K562 (cell line): ENCODE data around the gene RTBDN. TPM values are rescaled to one million over a fixed set of nuclear protein-coding genes. Genes with fewer than 3 reads are reported as not detected.
A peak's percentile ranks its signal among the peaks of the same experiment; 100 is the strongest.

Experiments
- C11orf30 ChIP-seq: fragments of 450-650 bp; IDR thresholded peaks from 2 replicates; pipeline ENCODE4 v1.6.1; 2016; ENCODE audit warnings: low read depth, mild to moderate bottlenecking
- CBX8 ChIP-seq: fragments of 200-600 bp; sonication (generic); IDR thresholded peaks from 2 replicates; pipeline ENCODE4 v1.6.1; 2012; ENCODE audit warnings: borderline replicate concordance, mixed run types, low read depth, mild to moderate bottlenecking, moderate library complexity, mixed read lengths, low read length, control low read depth, inconsistent platforms; ENCODE audit not compliant: poor library complexity, severe bottlenecking; ENCODE audit errors: extremely low read depth
- DMBX1 ChIP-seq: fragments of 250-450 bp; sonication (Bioruptor Pico); IDR thresholded peaks from 2 replicates; pipeline ENCODE4 v1.8.0; 2022; ENCODE audit warnings: inconsistent platforms, mild to moderate bottlenecking, moderate library complexity, borderline replicate concordance
- ELK3 ChIP-seq: fragments of 450-650 bp; formaldehyde crosslinking; IDR thresholded peaks from 2 replicates; pipeline ENCODE4 v1.4.0; 2020; ENCODE audit warnings: mild to moderate bottlenecking
- FOXK2 ChIP-seq, 2 experiments: fragments of 450-650 bp; IDR thresholded peaks in 1 of 2; conservative IDR thresholded peaks in 1 of 2; 2 replicates each; pipeline ENCODE4 v1.6.1; 2016; ENCODE audit warnings: low read depth in 2 of 2, mild to moderate bottlenecking in 1 of 2
- HCFC1 ChIP-seq: IDR thresholded peaks from 2 replicates; pipeline ENCODE4 v1.6.1; 2012; ENCODE audit warnings: low read depth, low read length, improper control_type of control experiment
- HMG20A ChIP-seq: fragments of 450-650 bp; formaldehyde crosslinking; conservative IDR thresholded peaks from 2 replicates; pipeline ENCODE4 v1.4.0; 2020; ENCODE audit warnings: mild to moderate bottlenecking, mixed read lengths
- LARP7 ChIP-seq: fragments of 450-650 bp; IDR thresholded peaks from 2 replicates; pipeline ENCODE4 v1.6.1; 2016
- MCM3 ChIP-seq: fragments of 450-650 bp; IDR thresholded peaks from 2 replicates; pipeline ENCODE4 v1.6.1; 2016
- MCM5 ChIP-seq: fragments of 450-650 bp; IDR thresholded peaks from 2 replicates; pipeline ENCODE4 v1.6.1; 2016; ENCODE audit warnings: low read depth
- NFIX ChIP-seq: fragments of 250-450 bp; sonication (Bioruptor Pico); IDR thresholded peaks from 2 replicates; pipeline ENCODE4 v1.4.0; 2020; ENCODE audit warnings: low read depth, mild to moderate bottlenecking, moderate library complexity
- RBFOX2 ChIP-seq: fragments of 200-400 bp; formaldehyde crosslinking; IDR thresholded peaks from 2 replicates; pipeline ENCODE4 v1.6.1; 2017; ENCODE audit warnings: low read depth, mild to moderate bottlenecking, low read length, moderate library complexity
- SAP30 ChIP-seq: fragments of 200-600 bp; sonication (generic); IDR thresholded peaks from 2 replicates; pipeline ENCODE4 v1.6.1; 2012; ENCODE audit warnings: borderline replicate concordance, low read depth, mild to moderate bottlenecking, moderate library complexity, low read length, control low read depth, inconsistent platforms; ENCODE audit not compliant: insufficient read depth, poor library complexity, severe bottlenecking
- SIX5 ChIP-seq, 2 experiments: IDR thresholded peaks; 2 replicates each; pipeline ENCODE4 v1.6.1; 2011; ENCODE audit warnings: low read length in 2 of 2, borderline replicate concordance in 1 of 2, low read depth in 1 of 2, mild to moderate bottlenecking in 1 of 2, moderate library complexity in 1 of 2; ENCODE audit not compliant: insufficient read depth in 1 of 2
- SP2 ChIP-seq: IDR thresholded peaks from 2 replicates; pipeline ENCODE4 v1.6.1; 2011; ENCODE audit warnings: mild to moderate bottlenecking, low read depth, low read length, moderate library complexity; ENCODE audit not compliant: poor library complexity, severe bottlenecking; ENCODE audit errors: extremely low read depth
- ZKSCAN1 ChIP-seq: fragments of 150-350 bp; IDR thresholded peaks from 2 replicates; pipeline ENCODE4 v1.6.1; 2016; ENCODE audit warnings: low read depth, low read length
- ZNF766 ChIP-seq: fragments of 200-800 bp; sonication (Bioruptor generic); conservative IDR thresholded peaks from 2 replicates; pipeline ENCODE4 v1.6.1; 2016; ENCODE audit warnings: missing genetic modification characterization, missing compliant biosample characterization
- ZNF830 ChIP-seq: fragments of 250-450 bp; sonication (Bioruptor Pico); IDR thresholded peaks from 2 replicates; pipeline ENCODE4 v1.5.0; 2021; ENCODE audit warnings: mild to moderate bottlenecking
- polyA plus RNA-seq, 8 experiments: library from polyadenylated mRNA; depleted of rRNA in 4 of 8; stranded (reverse) in 5 of 8; unstranded in 3 of 8; fragments of >200 nt; fragmentation: Nextera tagmentation in 2 of 8; fragmentation: Illumina TruSeq in 1 of 8; extraction: Ambion mirVana in 2 of 8; extraction: Trizol in 1 of 8; gene quantifications; 2 replicates each; pipeline versions ENCODE4 v1.2.1 to v1.2.3, GENCODE V29; 2011 to 2014; ENCODE audit warnings: inconsistent platforms in 1 of 8, missing spikeins in 1 of 8
- total RNA-seq, 7 experiments: library from RNA; depleted of rRNA in 6 of 7; stranded (reverse); fragments of >200 nt in 6 of 7; fragmentation: Illumina TruSeq in 2 of 7; extraction: Trizol in 2 of 7; gene quantifications; 2 replicates each; pipeline versions ENCODE4 v1.2.1 to v1.2.3, GENCODE V29; 2011 to 2021; ENCODE audit warnings: low replicate concordance in 1 of 7
- TF ChIP-seq, protein P1 (sequence below), 3 experiments: fragments of 200-800 bp in 1 of 3; fragments of 250-450 bp in 1 of 3; fragments of 450-650 bp in 1 of 3; sonication (Bioruptor Pico) in 1 of 3; sonication (Bioruptor generic) in 1 of 3; formaldehyde crosslinking in 1 of 3; IDR thresholded peaks; 2 replicates each; pipeline versions ENCODE4 v1.6.1 to v1.8.0; 2016 to 2022; ENCODE audit warnings: mild to moderate bottlenecking in 2 of 3, missing genetic modification characterization in 2 of 3, missing compliant biosample characterization in 1 of 3, moderate library complexity in 1 of 3
- TF ChIP-seq, protein P2 (sequence below): conservative IDR thresholded peaks from 2 replicates; pipeline ENCODE4 v1.6.1; 2011; ENCODE audit warnings: low read depth, mild to moderate bottlenecking, low read length; ENCODE audit not compliant: control insufficient read depth
- TF ChIP-seq, protein P3 (sequence below): sonication (generic); formaldehyde crosslinking; IDR thresholded peaks from 2 replicates; pipeline ENCODE4 v1.8.1; 2023; ENCODE audit warnings: mild to moderate bottlenecking, missing genetic modification reagents, moderate library complexity

Gene RTBDN
- total and polyA plus RNA-seq, 9 of the 15 experiments (the other 6 are each of a cell fraction or from before 2014, with no cell fraction given) = 0.20 to 2.3 (median 0.72) TPM; not detected in 1

DNA sequence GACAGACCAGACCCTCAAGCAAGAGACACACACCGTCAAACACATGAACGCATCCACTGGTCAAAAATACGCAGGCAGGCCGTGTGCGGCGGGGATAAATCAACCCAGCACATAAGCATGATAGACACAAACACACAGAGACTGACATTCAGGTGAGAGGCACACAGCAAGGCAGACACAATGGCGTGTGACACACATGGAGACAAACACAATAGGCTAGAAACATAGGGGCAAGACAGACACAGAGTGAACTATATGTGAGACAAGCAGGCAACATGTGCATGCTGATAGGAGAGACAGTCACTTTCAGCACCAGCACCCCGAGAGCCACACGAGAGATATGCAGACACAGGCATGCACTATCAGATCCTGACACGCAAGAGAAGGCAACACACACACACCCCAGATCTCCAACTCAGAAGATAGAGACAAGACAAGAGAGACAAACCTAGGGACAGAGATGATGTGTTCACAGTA is 49.9 kb downstream of the RTBDN start (continued):
- TF ChIP-seq, protein P1, sequence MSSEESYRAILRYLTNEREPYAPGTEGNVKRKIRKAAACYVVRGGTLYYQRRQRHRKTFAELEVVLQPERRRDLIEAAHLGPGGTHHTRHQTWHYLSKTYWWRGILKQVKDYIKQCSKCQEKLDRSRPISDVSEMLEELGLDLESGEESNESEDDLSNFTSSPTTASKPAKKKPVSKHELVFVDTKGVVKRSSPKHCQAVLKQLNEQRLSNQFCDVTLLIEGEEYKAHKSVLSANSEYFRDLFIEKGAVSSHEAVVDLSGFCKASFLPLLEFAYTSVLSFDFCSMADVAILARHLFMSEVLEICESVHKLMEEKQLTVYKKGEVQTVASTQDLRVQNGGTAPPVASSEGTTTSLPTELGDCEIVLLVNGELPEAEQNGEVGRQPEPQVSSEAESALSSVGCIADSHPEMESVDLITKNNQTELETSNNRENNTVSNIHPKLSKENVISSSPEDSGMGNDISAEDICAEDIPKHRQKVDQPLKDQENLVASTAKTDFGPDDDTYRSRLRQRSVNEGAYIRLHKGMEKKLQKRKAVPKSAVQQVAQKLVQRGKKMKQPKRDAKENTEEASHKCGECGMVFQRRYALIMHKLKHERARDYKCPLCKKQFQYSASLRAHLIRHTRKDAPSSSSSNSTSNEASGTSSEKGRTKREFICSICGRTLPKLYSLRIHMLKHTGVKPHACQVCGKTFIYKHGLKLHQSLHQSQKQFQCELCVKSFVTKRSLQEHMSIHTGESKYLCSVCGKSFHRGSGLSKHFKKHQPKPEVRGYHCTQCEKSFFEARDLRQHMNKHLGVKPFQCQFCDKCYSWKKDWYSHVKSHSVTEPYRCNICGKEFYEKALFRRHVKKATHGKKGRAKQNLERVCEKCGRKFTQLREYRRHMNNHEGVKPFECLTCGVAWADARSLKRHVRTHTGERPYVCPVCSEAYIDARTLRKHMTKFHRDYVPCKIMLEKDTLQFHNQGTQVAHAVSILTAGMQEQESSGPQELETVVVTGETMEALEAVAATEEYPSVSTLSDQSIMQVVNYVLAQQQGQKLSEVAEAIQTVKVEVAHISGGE (CRISPR knock-in tag; IDR thresholded peaks at IDR 0.05) = peak in 1 of 3 experiments; percentile 71; a peak in 2 of 6 replicates
- TF ChIP-seq RBFOX2 (peak; percentile 53; the same call in 1 of the 2 replicates), SP2 (no peak), DMBX1 (CRISPR knock-in tag) (peak; percentile 69), MCM5 (no peak), CBX8 (no peak), FOXK2 (conservative IDR thresholded peaks at IDR 0.05 in 1 of 2, IDR thresholded peaks at IDR 0.05 in 1 of 2; ENCODE audit: low read depth in 2 of 2) (peak; percentile 76 to 82), LARP7 (peak; percentile 59; the same call in 1 of the 2 replicates), HMG20A (CRISPR knock-in tag) (no peak), MCM3 (no peak), ZNF766 (CRISPR knock-in tag) (peak; percentile 65; the same call in 1 of the 2 replicates), ZKSCAN1 (peak; percentile 66; the same call in 1 of the 2 replicates), SIX5 (IDR thresholded peaks at IDR 0.05; ENCODE audit: borderline replicate concordance in 1 of 2, insufficient read depth in 1 of 2, low read depth in 1 of 2, low read length in 2 of 2) (no peak), ELK3 (no peak), SAP30 (peak; percentile 31), HCFC1 (no peak), C11orf30 (no peak), NFIX (CRISPR knock-in tag) (no peak), ZNF830 (CRISPR knock-in tag) (no peak)
- TF ChIP-seq, protein P2, sequence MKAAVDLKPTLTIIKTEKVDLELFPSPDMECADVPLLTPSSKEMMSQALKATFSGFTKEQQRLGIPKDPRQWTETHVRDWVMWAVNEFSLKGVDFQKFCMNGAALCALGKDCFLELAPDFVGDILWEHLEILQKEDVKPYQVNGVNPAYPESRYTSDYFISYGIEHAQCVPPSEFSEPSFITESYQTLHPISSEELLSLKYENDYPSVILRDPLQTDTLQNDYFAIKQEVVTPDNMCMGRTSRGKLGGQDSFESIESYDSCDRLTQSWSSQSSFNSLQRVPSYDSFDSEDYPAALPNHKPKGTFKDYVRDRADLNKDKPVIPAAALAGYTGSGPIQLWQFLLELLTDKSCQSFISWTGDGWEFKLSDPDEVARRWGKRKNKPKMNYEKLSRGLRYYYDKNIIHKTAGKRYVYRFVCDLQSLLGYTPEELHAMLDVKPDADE = no peak
- TF ChIP-seq, protein P3, sequence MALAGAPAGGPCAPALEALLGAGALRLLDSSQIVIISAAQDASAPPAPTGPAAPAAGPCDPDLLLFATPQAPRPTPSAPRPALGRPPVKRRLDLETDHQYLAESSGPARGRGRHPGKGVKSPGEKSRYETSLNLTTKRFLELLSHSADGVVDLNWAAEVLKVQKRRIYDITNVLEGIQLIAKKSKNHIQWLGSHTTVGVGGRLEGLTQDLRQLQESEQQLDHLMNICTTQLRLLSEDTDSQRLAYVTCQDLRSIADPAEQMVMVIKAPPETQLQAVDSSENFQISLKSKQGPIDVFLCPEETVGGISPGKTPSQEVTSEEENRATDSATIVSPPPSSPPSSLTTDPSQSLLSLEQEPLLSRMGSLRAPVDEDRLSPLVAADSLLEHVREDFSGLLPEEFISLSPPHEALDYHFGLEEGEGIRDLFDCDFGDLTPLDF (CRISPR knock-in tag) = no peak
